HEK293 (cell line): ENCODE results near the gene C17orf67.

Source experiments
- ATF2 ChIP-seq: fragments of 450-650 bp; formaldehyde crosslinking; IDR thresholded peaks from 2 replicates; pipeline ENCODE4 v1.5.1; 2016; ENCODE audit warnings: missing biosample characterization, missing genetic modification characterization, low read depth
- CTCF ChIP-seq: fragments of 450-650 bp; formaldehyde crosslinking; IDR thresholded peaks from 2 replicates; pipeline ENCODE4 v1.5.1; 2016; ENCODE audit warnings: missing biosample characterization, missing genetic modification characterization
- ZBTB26 ChIP-seq: fragments of 450-650 bp; formaldehyde crosslinking; optimal IDR thresholded peaks from 2 replicates; pipeline ENCODE3; 2016; ENCODE audit warnings: missing biosample characterization, mild to moderate bottlenecking, missing genetic modification characterization
- ZNF701 ChIP-seq: fragments of 450-650 bp; formaldehyde crosslinking; IDR thresholded peaks from 2 replicates; pipeline ENCODE4 v1.5.1; 2016; ENCODE audit warnings: missing biosample characterization, missing genetic modification characterization
- ZNF785 ChIP-seq: fragments of 450-650 bp; formaldehyde crosslinking; IDR thresholded peaks from 2 replicates; pipeline ENCODE4 v1.5.1; 2016; ENCODE audit warnings: missing biosample characterization, missing genetic modification characterization

- TF ChIP-seq ZBTB26 (tag by site-specific recombination) = no peak
- no peak for TF ChIP-seq CTCF (tag by site-specific recombination)
- no peak for TF ChIP-seq ZNF785 (tag by site-specific recombination)
- no peak for TF ChIP-seq ZNF701 (tag by site-specific recombination)
- TF ChIP-seq ATF2 (tag by site-specific recombination) = no peak
Observed at GRCh38 chr17:56771975-56772374, 61.7 kb downstream of the C17orf67 start.
